H1 (cell line): ENCODE data around the gene PIK3R5. TPM values are rescaled to one million over a fixed set of nuclear protein-coding genes. Genes with fewer than 3 reads are reported as not detected.

ENCODE experiments used
- CTCF ChIA-PET: fragments of 300-600 bp; sonication (Branson Sonifier 250); formaldehyde crosslinking; loops from one replicate; lab custom pipeline; 2021; ENCODE audit not compliant: partially characterized antibody; lab: Charles Lee
- POLR2A ChIA-PET: fragments of 300-600 bp; sonication (Branson Sonifier 250); formaldehyde crosslinking; loops from one replicate; lab custom pipeline; 2021; ENCODE audit warnings: inconsistent platforms; ENCODE audit not compliant: partially characterized antibody; lab: Charles Lee
- DNase-seq, 2 experiments: peaks; one replicate each; pipeline versions ENCODE4 v3.0.0 to v3.0.0-alpha.2; 2010 to 2022; ENCODE audit warnings: low spot score in 2 of 2, low read depth in 1 of 2, mixed read lengths in 1 of 2
- FAIRE-seq: peaks from 2 replicates; lab custom pipeline; 2011; peaks lifted over from hg19 to GRCh38; lab: Jason Lieb, UNC
- H2AFZ ChIP-seq: 2 replicates; pipeline ENCODE4 v1.8.1; 2012; ENCODE audit warnings: low read length, inconsistent platforms
- H2AK5ac ChIP-seq: 2 replicates; pipeline ENCODE4 v1.6.1; 2013; ENCODE audit warnings: low read depth, low read length
- H2BK120ac ChIP-seq: replicated peaks from 2 replicates; pipeline ENCODE3; 2013; ENCODE audit warnings: low read depth, low read length, inconsistent platforms
- H2BK12ac ChIP-seq: 2 replicates; pipeline ENCODE4 v1.6.1; 2013; ENCODE audit warnings: low read depth, low read length
- H2BK15ac ChIP-seq: 2 replicates; pipeline ENCODE4 v1.6.1; 2013; ENCODE audit warnings: low read length
- H2BK20ac ChIP-seq: 2 replicates; pipeline ENCODE4 v1.6.1; 2013; ENCODE audit warnings: low read length
- H2BK5ac ChIP-seq: 2 replicates; pipeline ENCODE4 v1.6.1; 2013; ENCODE audit warnings: low read depth, low read length
- H3K14ac ChIP-seq: 2 replicates; pipeline ENCODE4 v1.6.1; 2013; ENCODE audit warnings: inconsistent platforms; ENCODE audit not compliant: insufficient read length
- H3K18ac ChIP-seq: 2 replicates; pipeline ENCODE4 v1.6.1; 2013; ENCODE audit warnings: low read length; ENCODE audit errors: extremely low read depth
- H3K23ac ChIP-seq: 2 replicates; pipeline ENCODE4 v1.6.1; 2013; ENCODE audit warnings: inconsistent platforms; ENCODE audit not compliant: insufficient read length
- H3K23me2 ChIP-seq: 2 replicates; pipeline ENCODE4 v1.6.1; 2013; ENCODE audit warnings: low read depth, low read length
- H3K27ac ChIP-seq: 2 replicates; pipeline ENCODE4 v1.6.1; 2011; ENCODE audit warnings: low read depth, low read length, inconsistent platforms
- H3K27me3 ChIP-seq, 4 experiments: replicated peaks in 1 of 4; 1 replicate in 1 of 4; 2 replicates in 3 of 4; pipeline versions ENCODE4 v1.6.1 to v1.8.1; 2011 to 2013; ENCODE audit warnings: low read length in 3 of 4, mild to moderate bottlenecking in 3 of 4, inconsistent platforms in 2 of 4, mixed read lengths in 2 of 4, moderate library complexity in 1 of 4; ENCODE audit not compliant: control insufficient read depth in 3 of 4, insufficient read depth in 3 of 4; ENCODE audit errors: extremely low read depth in 1 of 4
- H3K36me3 ChIP-seq, 4 experiments: 2 replicates each; pipeline versions ENCODE4 v1.6.1 to v1.8.1; 2011 to 2013; ENCODE audit warnings: mild to moderate bottlenecking in 4 of 4, low read length in 3 of 4, moderate library complexity in 2 of 4, control low read depth in 1 of 4, inconsistent platforms in 1 of 4; ENCODE audit not compliant: insufficient read depth in 4 of 4, control insufficient read depth in 2 of 4
- H3K4ac ChIP-seq: replicated peaks from 2 replicates; pipeline ENCODE3; 2013; ENCODE audit warnings: low read length, low read depth, mixed read lengths, inconsistent platforms; ENCODE audit not compliant: insufficient read length
- H3K4me1 ChIP-seq, 4 experiments: replicated peaks in 1 of 4; 1 replicate in 1 of 4; 2 replicates in 3 of 4; pipeline versions ENCODE4 v1.6.1 to v1.8.1; 2011 to 2013; ENCODE audit warnings: low read length in 3 of 4, inconsistent platforms in 2 of 4, mixed read lengths in 1 of 4; ENCODE audit not compliant: insufficient read depth in 4 of 4, control insufficient read depth in 3 of 4
- H3K4me2 ChIP-seq, 2 experiments: 2 replicates each; pipeline versions ENCODE4 v1.6.1 to v1.8.1; 2011 to 2013; ENCODE audit warnings: low read depth in 2 of 2, low read length in 2 of 2, control low read depth in 1 of 2, inconsistent platforms in 1 of 2, mild to moderate bottlenecking in 1 of 2; ENCODE audit not compliant: insufficient read depth in 1 of 2
- H3K4me3 ChIP-seq, 4 experiments: fragments of 200-600, 300-600 bp in 1 of 4; sonication (generic), shearing (Covaris generic), sonication (Bioruptor Twin) in 1 of 4; 2 replicates each; pipeline versions ENCODE4 v1.5.1 to v1.8.1; 2011 to 2016; ENCODE audit warnings: low read length in 4 of 4, low read depth in 3 of 4, control low read depth in 2 of 4, inconsistent platforms in 2 of 4, mild to moderate bottlenecking in 2 of 4, mixed read lengths in 1 of 4, moderate library complexity in 1 of 4; ENCODE audit not compliant: insufficient read depth in 2 of 4; ENCODE audit errors: extremely low read depth in 1 of 4
- H3K56ac ChIP-seq: replicated peaks from 2 replicates; pipeline ENCODE3; 2013; ENCODE audit warnings: low read depth, mild to moderate bottlenecking, mixed read lengths, low read length, inconsistent platforms; ENCODE audit not compliant: insufficient read length
- H3K79me1 ChIP-seq: 2 replicates; pipeline ENCODE4 v1.6.1; 2013; ENCODE audit warnings: low read depth, low read length, control low read depth
- H3K79me2 ChIP-seq, 2 experiments: 2 replicates each; pipeline versions ENCODE4 v1.6.1 to v1.8.1; 2012 to 2013; ENCODE audit warnings: low read length in 2 of 2, mild to moderate bottlenecking in 2 of 2, inconsistent platforms in 1 of 2; ENCODE audit not compliant: insufficient read depth in 2 of 2, control insufficient read depth in 1 of 2
- H3K9ac ChIP-seq, 4 experiments: replicated peaks in 1 of 4; 1 replicate in 1 of 4; 2 replicates in 3 of 4; pipeline versions ENCODE4 v1.6.1 to v1.8.1; 2011 to 2013; ENCODE audit warnings: low read depth in 3 of 4, low read length in 3 of 4, control low read depth in 2 of 4, mild to moderate bottlenecking in 2 of 4, moderate library complexity in 2 of 4, inconsistent platforms in 1 of 4; ENCODE audit errors: extremely low read depth in 1 of 4
- H3K9me3 ChIP-seq, 2 experiments: 2 replicates each; pipeline versions ENCODE4 v1.6.1 to v1.8.1; 2012 to 2013; ENCODE audit warnings: mild to moderate bottlenecking in 2 of 2, moderate library complexity in 2 of 2, control low read depth in 1 of 2, inconsistent platforms in 1 of 2, low read depth in 1 of 2, low read length in 1 of 2, mixed read lengths in 1 of 2; ENCODE audit not compliant: insufficient read depth in 2 of 2
- H4K20me1 ChIP-seq, 2 experiments: replicated peaks in 1 of 2; 2 replicates each; pipeline versions ENCODE3 to v1.8.1; 2011 to 2013; ENCODE audit warnings: inconsistent platforms in 2 of 2, low read length in 2 of 2, mild to moderate bottlenecking in 1 of 2; ENCODE audit not compliant: insufficient read depth in 2 of 2, control insufficient read depth in 1 of 2
- H4K5ac ChIP-seq: 2 replicates; pipeline ENCODE4 v1.6.1; 2013; ENCODE audit warnings: low read length, low read depth, mixed read lengths, inconsistent platforms; ENCODE audit not compliant: insufficient read length
- H4K8ac ChIP-seq: 2 replicates; pipeline ENCODE4 v1.8.0; 2013; ENCODE audit warnings: mild to moderate bottlenecking, moderate library complexity, low read length, inconsistent platforms; ENCODE audit not compliant: insufficient read depth; ENCODE audit errors: extremely low read depth
- H4K91ac ChIP-seq: replicated peaks from 2 replicates; pipeline ENCODE3; 2013; ENCODE audit warnings: low read length, mixed read lengths, inconsistent platforms; ENCODE audit not compliant: insufficient read length
- BCL11A ChIP-seq, 2 experiments: IDR thresholded peaks; one replicate each; pipeline ENCODE4 v1.6.1; 2011; ENCODE audit warnings: low read depth in 2 of 2, low read length in 2 of 2, mild to moderate bottlenecking in 2 of 2
- CBX5 ChIP-seq: fragments of 300-800, 300-1000 bp; sonication (generic); IDR thresholded peaks from 2 replicates; pipeline ENCODE4 v1.7.1; 2016; ENCODE audit warnings: antibody characterized with exemption, low read length, low read depth
- CREB1 ChIP-seq: IDR thresholded peaks from 2 replicates; pipeline ENCODE4 v1.6.1; 2012; ENCODE audit warnings: inconsistent platforms
- CTBP2 ChIP-seq: IDR thresholded peaks from 2 replicates; pipeline ENCODE4 v1.7.0; 2011; ENCODE audit warnings: borderline replicate concordance, mild to moderate bottlenecking, moderate library complexity, mixed read lengths, low read length; ENCODE audit not compliant: insufficient read depth, insufficient read length
- JUN ChIP-seq: IDR thresholded peaks from 2 replicates; pipeline ENCODE4 v1.6.1; 2011; ENCODE audit warnings: low read depth, mild to moderate bottlenecking, improper control_type of control experiment, low read length
- JUND ChIP-seq: IDR thresholded peaks from 2 replicates; pipeline ENCODE4 v1.6.1; 2011; ENCODE audit warnings: mild to moderate bottlenecking, improper control_type of control experiment, low read length
- MAFK ChIP-seq: IDR thresholded peaks from 2 replicates; pipeline ENCODE4 v1.6.1; 2012; ENCODE audit warnings: low read depth, mild to moderate bottlenecking, improper control_type of control experiment, low read length
- RBBP5 ChIP-seq: IDR thresholded peaks from 2 replicates; pipeline ENCODE4 v1.7.1; 2012; ENCODE audit warnings: low read depth, mild to moderate bottlenecking, inconsistent platforms, low read length, moderate library complexity, borderline replicate concordance
- RFX5 ChIP-seq: IDR thresholded peaks from 2 replicates; pipeline ENCODE4 v1.6.1; 2011; ENCODE audit warnings: low read depth, low read length, improper control_type of control experiment, borderline replicate concordance
- RXRA ChIP-seq: IDR thresholded peaks from 2 replicates; pipeline ENCODE4 v1.6.1; 2011; ENCODE audit warnings: low read depth, mild to moderate bottlenecking, low read length, moderate library complexity; ENCODE audit not compliant: insufficient read depth
- SIRT6 ChIP-seq: IDR thresholded peaks from one replicate; pipeline ENCODE4 v1.7.1; 2012; ENCODE audit warnings: low read length, inconsistent platforms
- TAF1 ChIP-seq: IDR thresholded peaks from 2 replicates; pipeline ENCODE4 v1.6.1; 2011; ENCODE audit warnings: mild to moderate bottlenecking, low read depth, low read length
- YY1 ChIP-seq: IDR thresholded peaks from 2 replicates; pipeline ENCODE4 v1.6.1; 2011; ENCODE audit warnings: low read depth, mild to moderate bottlenecking, low read length
- WGBS, 2 experiments: shearing (Covaris generic) in 1 of 2; methylation state at CpG; one replicate each; pipeline versions ENCODE4 v1.1.6 to v1.1.7; 2013 to 2015; ENCODE audit warnings: low lambda C conversion rate in 2 of 2, mixed read lengths in 2 of 2, inconsistent platforms in 1 of 2, low coverage in 1 of 2, missing lambda C conversion rate in 1 of 2; ENCODE audit not compliant: insufficient replicate concordance in 2 of 2, insufficient coverage in 1 of 2, insufficient read length in 1 of 2; ENCODE audit errors: extremely low coverage in 1 of 2, missing lambda C conversion rate in 1 of 2; 5-methylcytosine and 5-hydroxymethylcytosine counted together
- polyA plus RNA-seq, 7 experiments: library from polyadenylated mRNA; depleted of rRNA in 3 of 7; stranded (reverse) in 5 of 7; unstranded in 2 of 7; fragments of >200 nt in 5 of 7; fragments of 200-250 nt in 2 of 7; gene quantifications; 1 replicate in 5 of 7; 2 replicates in 1 of 7; 4 replicates in 1 of 7; pipeline versions ENCODE4 v1.2.1 to v1.2.3, GENCODE V29; 2011 to 2013; ENCODE audit warnings: missing spikeins in 2 of 7, mixed read lengths in 2 of 7
- total RNA-seq: library from RNA; stranded (reverse); fragmentation: NEBNext Ultra II Directional; extraction: Animal tissue kit (Norgen Biotek cat#: 25700); gene quantifications from 2 replicates; pipeline ENCODE4 v1.2.1, GENCODE V29; 2021

PIK3R5 gene
- total and polyA plus RNA-seq, 2 of the 8 experiments (the other 6 are each of a cell fraction or from before 2014, with no cell fraction given), result 2.7 to 4.3 TPM

DNA sequence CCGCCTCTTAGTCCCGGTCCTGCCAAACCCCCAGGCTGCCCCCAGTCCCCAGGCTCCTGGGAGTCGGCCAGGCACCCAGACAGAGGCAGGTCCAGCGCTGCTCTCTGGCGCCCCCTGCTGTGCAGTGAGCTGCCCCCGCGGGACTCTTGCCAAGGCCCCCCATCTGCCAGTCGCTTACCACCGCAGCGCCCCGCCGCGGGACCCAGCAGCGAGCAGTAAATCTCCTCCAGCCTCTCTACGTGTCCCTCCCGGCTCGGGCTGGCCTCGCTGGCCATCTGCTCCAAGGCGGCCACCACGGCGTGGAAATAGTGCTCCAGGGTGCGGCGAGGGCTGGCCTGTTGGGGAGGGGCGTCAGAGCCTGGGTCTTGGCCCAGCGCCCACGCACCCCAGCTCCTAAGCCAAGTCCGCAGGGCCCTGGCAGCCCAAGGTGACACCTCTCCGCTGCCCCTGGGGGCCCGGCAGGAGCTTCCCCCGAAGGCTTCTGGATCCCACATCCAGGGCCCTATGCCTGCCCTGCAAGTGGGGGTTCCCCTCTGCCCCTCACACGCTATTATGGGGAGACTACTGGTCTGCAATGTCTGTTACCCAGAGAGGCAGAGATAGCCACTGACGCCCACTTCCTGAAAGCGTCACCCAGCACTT is 132.7 kb downstream of the PIK3R5 start:
- Histone ChIP-seq H3K79me1 (0 out of 2 replicates have a peak, but pooled peaks cover 3% of the 10 kb centered on the region), H3K27me3 (no peaks in the 10 kb centered on the region), H2BK15ac (no peak overlapping the region), H2BK120ac (no peak overlapping the region), H3K4ac (no peak overlapping the region), H3K27ac (no peak overlapping the region), H2BK5ac (no peak overlapping the region; the same call in 1 of the 2 replicates), H4K20me1 (peaks cover 0 to 5% of the 10 kb centered on the region in 2 experiments), H4K5ac (no peak overlapping the region), H3K56ac (no peak overlapping the region), H2AFZ (no peak overlapping the region; the same call in 1 of the 2 replicates), H4K91ac (no peak overlapping the region), H2BK12ac (no peak overlapping the region), H3K9me3 (no peaks in the 10 kb centered on the region), H2AK5ac (no peak overlapping the region), H2BK20ac (no peak overlapping the region), H3K18ac (peak overlapping the region; percentile 60; the same call in 1 of the 2 replicates), H3K14ac (no peak overlapping the region), H3K4me2 (peak overlapping the region in 1 of 2 experiments; percentile 41; a peak in 3 of 4 replicates), H3K4me3 (no peak overlapping the region), H3K9ac (no peak overlapping the region), H3K23ac (no peak overlapping the region), H3K4me1 (peaks cover 0 to 5% (median 4%) of the 10 kb centered on the region in 4 experiments), H4K8ac (peak overlapping the region; percentile 72; the same call in 1 of the 2 replicates), H3K36me3 (no peaks in the 10 kb centered on the region), H3K79me2 (no peaks in the 10 kb centered on the region), H3K23me2 (peaks cover 9% of the 10 kb centered on the region)
- FAIRE-seq (no peak), DNase-seq (peak; percentile 59 to 95)
- WGBS, 2 experiments, result 51% methylated on average over 31 of the region's 33 CpGs; no CpG with 5 or more reads in 1 of the 2 experiments
- CTCF ChIA-PET, result interaction anchor here (0.6 to 5.0 kb wide), 24 partner anchors 8 to 1420 kb away, joined by 3 to 33 read pairs (median 4); partner anchors contain the start of genes MFSD6L and PIK3R6
- POLR2A ChIA-PET, result interaction anchor here (1.0 kb wide), 1 partner anchor 10 kb away, joined by 3 read pairs; no protein-coding TSS in a partner anchor
- TF ChIP-seq RBBP5 (no peak), CTBP2 (no peak), MAFK (no peak), YY1 (0 out of 2 replicates have a peak, but pooled peaks have one; percentile 37), CREB1 (peak; percentile 18; the same call in 1 of the 2 replicates), CBX5 (no peak), TAF1 (no peak), RFX5 (no peak), SIRT6 (no peak), JUN (no peak), JUND (no peak), BCL11A (IDR thresholded peaks at IDR 0.05; ENCODE audit: low read depth in 2 of 2, low read length in 2 of 2) (no peak), RXRA (no peak)
